HL-60/S4 treated with phorbol 12-myristate 13-acetate at 8.2 ng/mL for 4 days and 3 days (cell line): ENCODE data around the gene SOAT1.
"Not testable (repeated sequence)": the region's sequence is repeated elsewhere in the genome, so short reads cannot be mapped to it uniquely, and the experiment has no call there.

Experiments
- in situ Hi-C: fragments of 300-500 bp; cut with MboI; formaldehyde crosslinking; loops from 2 replicates; pipeline ENCODE4 v1.15.0; 2022; ENCODE audit warnings: low sequenced_read_pairs

SOAT1 gene

GRCh38 chr1:179342740-179343404 lies 49.3 kb downstream of the SOAT1 start:
- in situ Hi-C loops, result no loop called here

GRCh38 chr1:179351281-179351680 lies 57.7 kb downstream of the SOAT1 start:
- in situ Hi-C loops, result loop anchor here (25.0 kb wide), 2 partner anchors 264 to 814 kb away; partner anchors contain the start of gene TOR3A

- in situ Hi-C loops, result loop anchor here (25.0 kb wide), 2 partner anchors 265 to 815 kb away; partner anchors contain the start of gene TOR3A
These were observed 58.6 kb downstream of the SOAT1 start for GRCh38 chr1:179352236-179352635.

- in situ Hi-C loops, result loop anchor here (25.0 kb wide), 2 partner anchors 266 to 816 kb away; partner anchors contain the start of gene TOR3A
These were observed 59.9 kb downstream of the SOAT1 start for GRCh38 chr1:179353546-179353945.

- in situ Hi-C loops, result loop anchor here (25.0 kb wide), 2 partner anchors 274 to 824 kb away; partner anchors contain the start of gene TOR3A
These were observed 68.0 kb downstream of the SOAT1 start for GRCh38 chr1:179361631-179362030.

- in situ Hi-C loops, result loop anchor here (25.0 kb wide), 2 partner anchors 278 to 828 kb away; partner anchors contain the start of gene TOR3A
These were observed 71.9 kb downstream of the SOAT1 start, which contains the start of gene AXDND1 for GRCh38 chr1:179365342-179366092. TSS of gene AXDND1 (plus strand) at chr1:179365971. CDS start at chr1:179366510, 539 bp downstream.

GRCh38 chr1:179366093-179366800 lies 72.7 kb downstream of the SOAT1 start:
- in situ Hi-C loops, result loop anchor here (25.0 kb wide), 2 partner anchors 279 to 829 kb away; partner anchors contain the start of gene TOR3A

- in situ Hi-C loops, result loop anchor here (25.0 kb wide), 2 partner anchors 283 to 833 kb away; partner anchors contain the start of gene TOR3A
These were observed 76.2 kb downstream of the SOAT1 start for GRCh38 chr1:179369751-179370341.

- in situ Hi-C loops, result loop anchor here (25.0 kb wide), 2 partner anchors 285 to 835 kb away; partner anchors contain the start of gene TOR3A
These were observed 78.6 kb downstream of the SOAT1 start for GRCh38 chr1:179372160-179372559.

- in situ Hi-C loops, result no loop called here
These were observed 82.6 kb downstream of the SOAT1 start for GRCh38 chr1:179376223-179376622.

GRCh38 chr1:179380299-179380698 lies 86.7 kb downstream of the SOAT1 start:
- in situ Hi-C loops, result no loop called here

GRCh38 chr1:179384027-179384426 lies 90.4 kb downstream of the SOAT1 start:
- in situ Hi-C loops, result no loop called here

- in situ Hi-C loops, result no loop called here
These were observed 91.9 kb downstream of the SOAT1 start for GRCh38 chr1:179385510-179385909.

- in situ Hi-C loops, result no loop called here
These were observed 100.1 kb downstream of the SOAT1 start for GRCh38 chr1:179393721-179394120.

- in situ Hi-C loops, result not testable (repeated sequence)
These were observed 105.8 kb downstream of the SOAT1 start for GRCh38 chr1:179399399-179399798.
